ENCODE measurements around the gene SDF2.
A peak's percentile ranks its signal among the peaks of the same experiment; 100 is the strongest.

SDF2 gene

DNA sequence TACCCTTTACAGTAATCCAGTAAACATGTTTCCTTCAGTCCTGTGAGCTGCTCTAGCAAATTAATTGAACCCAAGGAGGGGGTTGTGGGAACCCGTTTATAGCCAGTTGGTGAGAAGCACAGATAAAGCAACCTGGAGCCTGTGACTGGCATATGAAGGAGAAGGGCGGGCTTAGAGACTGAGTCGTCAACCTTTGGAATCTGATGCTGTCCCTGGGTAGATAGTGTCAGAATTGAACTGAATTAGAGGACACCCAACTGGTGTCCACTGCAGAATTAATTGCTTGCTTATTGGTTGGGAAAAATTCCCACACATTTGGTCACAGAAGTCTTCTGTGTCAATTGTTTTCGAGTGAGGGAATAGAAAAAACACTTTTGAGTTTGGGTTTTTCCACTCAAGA lies 34.9 kb downstream of the SDF2 start:
- DNase-seq (ENCODE audit: insufficient read length, low spot score) = no peak
- TF ChIP-seq CTCF (IDR thresholded peaks at IDR 0.05; ENCODE audit: insufficient read depth, missing control alignments) = no peak
- FAIRE-seq = no peak

DNA sequence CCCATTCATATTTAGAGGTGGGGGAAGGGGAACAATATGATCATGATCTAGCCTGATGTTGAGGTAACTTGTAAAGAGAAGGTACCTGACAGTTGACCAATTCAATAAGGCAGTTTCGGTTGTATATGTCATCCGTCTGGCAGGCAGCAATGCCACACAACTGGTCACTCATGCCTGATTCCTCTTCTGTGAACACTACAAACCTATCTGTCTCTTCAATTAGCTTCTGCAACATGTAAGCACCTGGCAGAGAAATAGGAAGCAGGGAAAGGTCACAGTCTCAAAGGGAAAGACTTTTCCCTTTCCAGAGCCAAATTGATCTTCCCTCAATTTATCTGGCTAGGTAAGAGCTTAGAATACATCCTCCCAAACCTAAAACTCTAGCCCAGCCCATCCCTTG lies 37.6 kb downstream of the SDF2 start:
- DNase-seq (ENCODE audit: insufficient read length, low spot score) (no peak), FAIRE-seq (no peak)
- no peak for TF ChIP-seq CTCF (IDR thresholded peaks at IDR 0.05; ENCODE audit: insufficient read depth, missing control alignments)

- FAIRE-seq = no peak
- TF ChIP-seq CTCF (IDR thresholded peaks at IDR 0.05; ENCODE audit: insufficient read depth, missing control alignments) = no peak
- no peak for DNase-seq (ENCODE audit: insufficient read length, low spot score)
These were observed 38.0 kb downstream of the SDF2 start for GRCh38 chr17:28623696-28624095.

- FAIRE-seq (peak; percentile 93), DNase-seq (ENCODE audit: insufficient read length, low spot score) (peak; percentile 77)
- no peak for TF ChIP-seq CTCF (IDR thresholded peaks at IDR 0.05; ENCODE audit: insufficient read depth, missing control alignments)
These were observed 39.5 kb downstream of the SDF2 start for GRCh38 chr17:28622186-28622585.

- no peak for FAIRE-seq
- no peak for DNase-seq (ENCODE audit: insufficient read length, low spot score)
- no peak for TF ChIP-seq CTCF (IDR thresholded peaks at IDR 0.05; ENCODE audit: insufficient read depth, missing control alignments)
These were observed 41.7 kb downstream of the SDF2 start for GRCh38 chr17:28620010-28620409.

DNA sequence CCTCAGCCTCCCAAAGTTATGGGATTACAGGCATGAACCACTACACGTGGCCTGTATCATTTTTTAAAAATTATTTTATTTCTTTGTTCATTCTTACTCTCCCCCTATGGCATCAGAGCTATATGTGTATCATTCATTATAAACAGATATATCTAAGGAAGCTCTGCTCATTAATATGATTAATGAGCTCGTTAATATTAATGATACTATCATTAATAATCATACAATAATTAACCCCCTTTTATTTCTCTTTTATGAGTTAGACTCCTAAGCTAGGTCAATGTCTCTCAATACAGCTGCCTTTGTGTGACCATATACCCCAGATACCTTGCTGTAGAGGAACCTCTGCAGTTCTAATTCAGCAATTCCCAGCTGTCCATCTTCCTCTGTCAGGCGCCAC lies 43.2 kb downstream of the SDF2 start:
- FAIRE-seq (no peak), DNase-seq (ENCODE audit: insufficient read length, low spot score) (no peak)
- TF ChIP-seq CTCF (IDR thresholded peaks at IDR 0.05; ENCODE audit: insufficient read depth, missing control alignments) = no peak

DNA sequence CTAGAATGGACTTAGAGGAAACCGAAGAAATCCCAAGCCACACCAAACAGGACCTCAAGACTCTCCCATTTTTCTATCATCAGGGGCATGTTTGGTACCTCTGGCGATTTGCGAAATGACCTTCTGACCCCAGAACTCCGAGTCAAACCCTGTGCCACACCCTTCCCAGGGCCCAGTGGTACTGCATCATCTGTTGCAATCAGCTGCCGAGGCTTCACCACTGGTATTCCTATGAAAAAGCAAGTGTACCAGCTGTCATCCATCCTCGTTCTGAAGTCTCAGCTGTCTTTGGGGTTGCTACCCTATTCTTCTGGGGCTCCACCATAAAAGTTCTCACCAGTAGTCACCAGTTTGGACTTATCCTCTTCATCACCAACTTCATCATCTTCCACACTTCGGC lies 45.4 kb downstream of the SDF2 start:
- DNase-seq (ENCODE audit: insufficient read length, low spot score) (no peak), FAIRE-seq (no peak)
- TF ChIP-seq CTCF (IDR thresholded peaks at IDR 0.05; ENCODE audit: insufficient read depth, missing control alignments) = no peak

Measured in D721Med (cell line).